HFFc6 (cell line): ENCODE data around the gene RASSF3. TPM values are rescaled to one million over a fixed set of nuclear protein-coding genes. Genes with fewer than 3 reads are reported as not detected.

ENCODE experiments used
- DNase-seq: peaks from one replicate; pipeline ENCODE4 v3.0.0-alpha.2; 2018
- H3K27ac Mint-ChIP-seq: 2 replicates; pipeline ENCODE4 v1.8.0; 2020; ENCODE audit warnings: mild to moderate bottlenecking, mixed read lengths
- H3K27me3 Mint-ChIP-seq: 2 replicates; pipeline ENCODE4 v1.8.0; 2021; ENCODE audit warnings: mild to moderate bottlenecking, moderate library complexity, mixed read lengths; ENCODE audit not compliant: insufficient read depth
- H3K36me3 Mint-ChIP-seq: 2 replicates; pipeline ENCODE4 v1.8.0; 2021; ENCODE audit warnings: low read depth, mixed read lengths
- H3K4me1 Mint-ChIP-seq: 2 replicates; pipeline ENCODE4 v1.8.0; 2020; ENCODE audit warnings: low read depth, mixed read lengths
- H3K4me3 Mint-ChIP-seq: 2 replicates; pipeline ENCODE4 v1.8.0; 2020; ENCODE audit warnings: mild to moderate bottlenecking, moderate library complexity, mixed read lengths
- H3K9me3 Mint-ChIP-seq: 2 replicates; pipeline ENCODE4 v1.8.0; 2020; ENCODE audit warnings: mild to moderate bottlenecking, mixed read lengths
- total RNA-seq, 6 experiments: library from RNA; stranded (reverse); fragmentation: NEBNext Ultra II Directional; extraction: Animal tissue kit (Norgen Biotek cat#: 25700); gene quantifications; 2 replicates in 1 of 6; 3 replicates in 5 of 6; pipeline ENCODE4 v1.2.3, GENCODE V29; 2021
- TF ChIP-seq, protein P1 (sequence below): fragments of 200-600 bp; sonication (generic); IDR thresholded peaks from 2 replicates; pipeline ENCODE4 v1.5.0; 2021; ENCODE audit warnings: antibody characterized with exemption, mild to moderate bottlenecking

Gene RASSF3
- total RNA-seq, 6 experiments from 2014 or later: 16.9 to 23.3 (median 20.6) TPM

DNA sequence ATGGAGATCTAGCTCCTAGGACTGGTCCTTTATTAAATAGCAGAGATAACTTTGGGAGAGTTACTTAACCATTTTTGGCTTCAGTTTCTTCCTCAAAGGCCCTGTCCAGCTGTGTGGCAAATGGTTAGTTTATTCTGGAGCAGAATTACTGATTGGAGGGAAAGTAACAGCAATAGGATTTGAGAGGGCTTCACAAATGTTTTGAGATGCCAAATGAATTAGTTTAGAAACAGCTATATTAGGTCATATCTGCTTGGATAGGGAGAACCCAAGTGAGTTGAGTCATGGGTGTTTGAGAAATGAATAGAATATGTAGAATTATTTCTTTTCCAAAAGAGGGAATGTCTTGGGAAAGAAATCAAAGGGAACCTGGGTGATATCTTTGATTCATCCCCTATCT is 17.5 kb downstream of the RASSF3 start:
- peak; percentile 54 for DNase-seq
- H3K4me1 Mint-ChIP-seq: peaks cover 52% of the 10 kb centered on the region
- peaks cover 19% of the 10 kb centered on the region for H3K36me3 Mint-ChIP-seq
- H3K9me3 Mint-ChIP-seq: peaks cover 8% of the 10 kb centered on the region
- TF ChIP-seq, protein P1, sequence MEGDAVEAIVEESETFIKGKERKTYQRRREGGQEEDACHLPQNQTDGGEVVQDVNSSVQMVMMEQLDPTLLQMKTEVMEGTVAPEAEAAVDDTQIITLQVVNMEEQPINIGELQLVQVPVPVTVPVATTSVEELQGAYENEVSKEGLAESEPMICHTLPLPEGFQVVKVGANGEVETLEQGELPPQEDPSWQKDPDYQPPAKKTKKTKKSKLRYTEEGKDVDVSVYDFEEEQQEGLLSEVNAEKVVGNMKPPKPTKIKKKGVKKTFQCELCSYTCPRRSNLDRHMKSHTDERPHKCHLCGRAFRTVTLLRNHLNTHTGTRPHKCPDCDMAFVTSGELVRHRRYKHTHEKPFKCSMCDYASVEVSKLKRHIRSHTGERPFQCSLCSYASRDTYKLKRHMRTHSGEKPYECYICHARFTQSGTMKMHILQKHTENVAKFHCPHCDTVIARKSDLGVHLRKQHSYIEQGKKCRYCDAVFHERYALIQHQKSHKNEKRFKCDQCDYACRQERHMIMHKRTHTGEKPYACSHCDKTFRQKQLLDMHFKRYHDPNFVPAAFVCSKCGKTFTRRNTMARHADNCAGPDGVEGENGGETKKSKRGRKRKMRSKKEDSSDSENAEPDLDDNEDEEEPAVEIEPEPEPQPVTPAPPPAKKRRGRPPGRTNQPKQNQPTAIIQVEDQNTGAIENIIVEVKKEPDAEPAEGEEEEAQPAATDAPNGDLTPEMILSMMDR: no peak
- no peaks in the 10 kb centered on the region; the same call in none of the 2 replicates for H3K27me3 Mint-ChIP-seq
- H3K27ac Mint-ChIP-seq: peak overlapping the region; percentile 71
- H3K4me3 Mint-ChIP-seq: peak overlapping the region; percentile 40; the same call in 1 of the 2 replicates

DNA sequence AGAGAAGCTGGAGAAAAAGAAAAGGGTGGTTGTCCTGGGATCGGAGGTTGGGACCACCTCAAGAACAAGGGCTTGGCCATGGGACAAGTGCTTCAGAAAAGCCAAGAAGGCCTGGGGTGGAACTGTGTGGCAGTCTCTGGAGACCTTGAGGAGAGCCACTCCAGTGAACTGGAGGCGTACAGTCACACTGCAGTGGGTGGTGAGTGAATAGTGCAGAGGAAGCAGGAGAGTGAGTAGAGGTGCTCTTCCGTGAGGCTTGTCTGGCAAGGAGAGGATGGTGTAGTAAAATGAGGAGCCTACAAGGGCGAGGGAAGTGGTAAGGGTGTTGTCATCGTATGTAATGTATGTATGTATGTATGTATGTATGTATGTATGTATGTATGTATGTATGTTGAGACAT is 20.9 kb downstream of the RASSF3 start:
- H3K27me3 Mint-ChIP-seq: no peaks in the 10 kb centered on the region; the same call in 1 of the 2 replicates
- DNase-seq: no peak
- H3K4me1 Mint-ChIP-seq: peaks cover 56% of the 10 kb centered on the region
- no peak overlapping the region for H3K27ac Mint-ChIP-seq
- peaks cover 27% of the 10 kb centered on the region for H3K36me3 Mint-ChIP-seq
- no peak overlapping the region for H3K4me3 Mint-ChIP-seq
- TF ChIP-seq, protein P1: no peak
- H3K9me3 Mint-ChIP-seq: peaks cover 8% of the 10 kb centered on the region

DNA sequence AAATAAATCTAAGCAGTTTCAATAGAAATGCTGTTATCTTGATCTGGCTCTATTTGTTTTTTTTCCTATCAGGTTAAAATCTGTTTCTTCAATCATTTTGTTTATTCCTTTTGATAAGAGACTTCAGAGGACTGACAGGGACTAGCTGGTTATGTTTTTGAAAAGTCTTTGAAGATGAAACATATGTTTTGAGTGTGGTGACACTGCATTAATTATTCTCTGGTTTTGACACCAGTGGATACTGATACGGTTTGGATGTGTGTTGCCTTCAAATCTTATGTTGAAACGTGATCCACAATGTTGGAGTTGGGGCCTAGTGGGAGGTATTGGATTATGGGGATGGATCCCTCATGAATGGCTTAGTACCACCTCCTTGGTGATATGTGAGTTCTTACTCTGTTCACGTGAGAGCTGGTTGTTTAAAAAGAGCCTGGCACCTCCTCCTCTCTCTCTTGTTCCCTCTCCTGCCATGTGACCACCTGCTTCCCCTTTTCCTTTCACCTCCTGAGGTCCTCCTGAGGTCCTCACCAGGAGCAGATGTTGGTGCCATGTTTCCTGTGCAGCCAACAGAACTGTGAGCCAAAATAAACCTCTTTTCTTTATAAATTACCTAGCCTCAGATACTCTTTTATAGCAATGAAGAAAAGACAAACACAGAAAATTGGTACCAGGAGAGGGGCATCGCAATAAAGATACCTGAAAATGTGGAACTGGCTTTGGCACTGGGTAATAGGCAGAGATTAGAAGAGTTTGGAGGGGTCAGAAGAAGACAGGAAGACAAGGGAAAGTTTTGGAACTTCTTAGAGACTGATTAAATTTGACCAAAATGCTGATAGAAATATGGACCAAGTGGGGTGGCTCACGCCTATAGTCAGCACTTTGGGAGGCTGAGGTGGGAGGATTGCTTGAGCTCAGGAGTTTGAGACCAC is 23.0 kb downstream of the RASSF3 start:
- DNase-seq: no peak
- no peaks in the 10 kb centered on the region; the same call in 1 of the 2 replicates for H3K27me3 Mint-ChIP-seq
- peaks cover 38% of the 10 kb centered on the region for H3K4me1 Mint-ChIP-seq
- TF ChIP-seq, protein P1: no peak
- H3K27ac Mint-ChIP-seq: peak overlapping the region; percentile 2; the same call in 1 of the 2 replicates
- peaks cover 27% of the 10 kb centered on the region for H3K36me3 Mint-ChIP-seq
- no peak overlapping the region for H3K4me3 Mint-ChIP-seq
- peaks cover 8% of the 10 kb centered on the region for H3K9me3 Mint-ChIP-seq

DNA sequence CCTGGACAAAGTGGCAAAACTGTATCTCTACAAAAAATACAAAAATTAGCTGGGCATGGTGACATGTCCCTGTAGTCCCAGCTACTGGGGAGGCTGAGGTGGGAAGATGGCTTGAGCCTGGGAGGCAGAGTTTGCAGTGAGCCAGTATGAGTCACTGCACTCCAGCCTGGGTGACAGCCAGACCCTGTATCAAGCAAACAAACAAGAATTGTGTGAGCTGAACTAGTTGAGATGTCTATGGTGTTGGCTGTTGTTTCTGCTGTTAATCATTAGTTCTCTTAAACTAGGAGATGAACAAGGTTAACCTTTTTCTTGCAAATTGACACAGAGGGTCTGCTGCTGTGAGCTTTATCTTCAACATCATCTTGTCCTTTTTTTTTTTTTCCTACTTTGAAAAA is 23.6 kb downstream of the RASSF3 start:
- Mint-ChIP-seq H3K4me1 (peaks cover 43% of the 10 kb centered on the region), H3K27me3 (no peaks in the 10 kb centered on the region; the same call in 1 of the 2 replicates)

DNA sequence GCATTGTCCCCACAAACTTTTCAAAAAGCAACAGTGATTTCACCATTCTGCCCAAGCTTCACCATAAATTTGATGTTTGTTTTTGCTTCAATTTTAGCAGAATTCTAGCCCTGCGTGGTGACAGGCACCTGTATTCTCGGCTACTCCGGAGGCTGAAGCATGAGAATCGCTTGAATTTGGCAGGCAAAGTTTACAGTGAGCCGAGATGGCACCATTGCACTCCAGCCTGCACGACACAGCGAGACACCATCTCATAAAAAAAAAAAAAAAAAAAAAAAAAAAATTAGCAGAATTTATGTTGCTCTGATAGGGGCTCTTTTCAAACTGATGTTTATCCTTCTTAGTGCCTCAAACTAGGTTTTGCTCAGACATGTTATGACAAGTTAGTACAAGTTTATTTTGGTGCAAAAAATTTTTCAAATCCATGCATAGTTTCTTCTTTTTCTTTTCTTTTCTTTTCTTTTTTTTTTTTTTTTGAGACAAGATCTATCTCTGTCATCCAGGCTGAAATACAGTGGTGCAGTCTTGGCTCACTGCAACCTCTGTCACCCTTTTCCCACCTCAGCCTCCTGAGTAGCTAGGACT is 24.3 kb downstream of the RASSF3 start:
- Mint-ChIP-seq H3K36me3 (peaks cover 27% of the 10 kb centered on the region), H3K4me3 (no peak overlapping the region), H3K9me3 (peaks cover 8% of the 10 kb centered on the region), H3K27me3 (no peaks in the 10 kb centered on the region; the same call in 1 of the 2 replicates), H3K27ac (no peak overlapping the region), H3K4me1 (peaks cover 44% of the 10 kb centered on the region)
- no peak for DNase-seq
- TF ChIP-seq, protein P1: no peak

More for the DNA sequence above, 23.6 kb downstream of the RASSF3 start:
- H3K27ac Mint-ChIP-seq: peak overlapping the region; percentile 9; the same call in 1 of the 2 replicates
- DNase-seq: peak; percentile 67
- no peak overlapping the region for H3K4me3 Mint-ChIP-seq
- peaks cover 8% of the 10 kb centered on the region for H3K9me3 Mint-ChIP-seq
- TF ChIP-seq, protein P1: no peak
- peaks cover 27% of the 10 kb centered on the region for H3K36me3 Mint-ChIP-seq
